K562 (cell line): ENCODE measurements around the gene ERICH2. TPM values are rescaled to one million over a fixed set of nuclear protein-coding genes. Genes with fewer than 3 reads are reported as not detected.

Source experiments
- ATF4 ChIP-seq: fragments of 450-650 bp; formaldehyde crosslinking; IDR thresholded peaks from 2 replicates; pipeline ENCODE4 v1.4.0; 2022; ENCODE audit warnings: mild to moderate bottlenecking, moderate library complexity
- CHD4 ChIP-seq: fragments of 200-600 bp; sonication (generic); IDR thresholded peaks from 3 replicates; pipeline ENCODE4 v1.6.1; 2012; ENCODE audit warnings: low read depth, mild to moderate bottlenecking, mixed read lengths, low read length, inconsistent platforms; ENCODE audit not compliant: insufficient read depth, insufficient replicate concordance, poor library complexity, severe bottlenecking
- HSF4 ChIP-seq: fragments of 250-450 bp; sonication (Bioruptor Pico); IDR thresholded peaks from 2 replicates; pipeline ENCODE4 v2.1.2; 2022; ENCODE audit warnings: mild to moderate bottlenecking, moderate library complexity, borderline replicate concordance
- ILK ChIP-seq: fragments of 450-650 bp; IDR thresholded peaks from 2 replicates; pipeline ENCODE4 v1.6.1; 2016; ENCODE audit warnings: missing genetic modification characterization, low read depth, mild to moderate bottlenecking, missing compliant biosample characterization, moderate library complexity, borderline replicate concordance
- JUNB ChIP-seq: fragments of 450-650 bp; formaldehyde crosslinking; conservative IDR thresholded peaks from 2 replicates; pipeline ENCODE4 v1.4.0; 2020; ENCODE audit warnings: mild to moderate bottlenecking
- KAT7 ChIP-seq: sonication (generic); formaldehyde crosslinking; IDR thresholded peaks from 2 replicates; pipeline ENCODE4 v1.8.0; 2022; ENCODE audit warnings: missing genetic modification reagents, mild to moderate bottlenecking, borderline replicate concordance
- L3MBTL2 ChIP-seq: fragments of 450-650 bp; IDR thresholded peaks from 2 replicates; pipeline ENCODE4 v1.6.1; 2016; ENCODE audit warnings: mild to moderate bottlenecking, moderate library complexity
- MCM7 ChIP-seq, 2 experiments: fragments of 450-650 bp; IDR thresholded peaks; 2 replicates each; pipeline ENCODE4 v1.6.1; 2016 to 2018
- NCOA1 ChIP-seq: fragments of 450-650 bp; IDR thresholded peaks from 2 replicates; pipeline ENCODE4 v1.6.1; 2016; ENCODE audit warnings: low read depth
- SUPT5H ChIP-seq: fragments of 450-650 bp; IDR thresholded peaks from 2 replicates; pipeline ENCODE4 v1.6.1; 2016
- TFAM ChIP-seq: fragments of 250-450 bp; sonication (Bioruptor Pico); conservative IDR thresholded peaks from 2 replicates; pipeline ENCODE4 v1.5.0; 2021; ENCODE audit warnings: mild to moderate bottlenecking, moderate library complexity
- USF1 ChIP-seq: sonication (generic); formaldehyde crosslinking; IDR thresholded peaks from 2 replicates; pipeline ENCODE4 v1.9.0; 2022; ENCODE audit warnings: mild to moderate bottlenecking, missing genetic modification reagents
- ZBTB17 ChIP-seq: fragments of 450-650 bp; formaldehyde crosslinking; IDR thresholded peaks from 2 replicates; pipeline ENCODE4 v1.4.0; 2020; ENCODE audit warnings: mild to moderate bottlenecking
- ZNF133 ChIP-seq: fragments of 250-450 bp; sonication (Bioruptor Pico); IDR thresholded peaks from 2 replicates; pipeline ENCODE4 v1.4.0; 2020; ENCODE audit warnings: mild to moderate bottlenecking
- ZNF280B ChIP-seq: fragments of 250-450 bp; sonication (Bioruptor Pico); IDR thresholded peaks from 2 replicates; pipeline ENCODE4 v1.5.1; 2021; ENCODE audit warnings: mild to moderate bottlenecking
- ZNF584 ChIP-seq: fragments of 200-800 bp; sonication (Bioruptor generic); IDR thresholded peaks from 2 replicates; pipeline ENCODE4 v1.6.1; 2016; ENCODE audit warnings: low read depth, mild to moderate bottlenecking, missing genetic modification characterization, missing compliant biosample characterization
- ZNF644 ChIP-seq: fragments of 200-800 bp; sonication (Bioruptor generic); IDR thresholded peaks from 2 replicates; pipeline ENCODE4 v1.6.1; 2016; ENCODE audit warnings: low read depth, missing genetic modification characterization, missing compliant biosample characterization
- polyA plus RNA-seq, 8 experiments: library from polyadenylated mRNA; depleted of rRNA in 4 of 8; stranded (reverse) in 5 of 8; unstranded in 3 of 8; fragments of >200 nt; fragmentation: Nextera tagmentation in 2 of 8; fragmentation: Illumina TruSeq in 1 of 8; extraction: Ambion mirVana in 2 of 8; extraction: Trizol in 1 of 8; gene quantifications; 2 replicates each; pipeline versions ENCODE4 v1.2.1 to v1.2.3, GENCODE V29; 2011 to 2014; ENCODE audit warnings: inconsistent platforms in 1 of 8, missing spikeins in 1 of 8
- total RNA-seq, 7 experiments: library from RNA; depleted of rRNA in 6 of 7; stranded (reverse); fragments of >200 nt in 6 of 7; fragmentation: Illumina TruSeq in 2 of 7; extraction: Trizol in 2 of 7; gene quantifications; 2 replicates each; pipeline versions ENCODE4 v1.2.1 to v1.2.3, GENCODE V29; 2011 to 2021; ENCODE audit warnings: low replicate concordance in 1 of 7
- TF ChIP-seq, protein P1 (sequence below), 2 experiments: fragments of 450-650 bp; IDR thresholded peaks; 2 replicates each; pipeline ENCODE4 v1.6.1; 2018; ENCODE audit warnings: mild to moderate bottlenecking in 2 of 2, low read depth in 1 of 2; ENCODE audit not compliant: partially characterized antibody in 2 of 2
- TF ChIP-seq, protein P2 (sequence below): fragments of 250-450 bp; sonication (Bioruptor Pico); IDR thresholded peaks from 2 replicates; pipeline ENCODE4 v1.5.0; 2021; ENCODE audit warnings: mild to moderate bottlenecking, borderline replicate concordance

ERICH2 gene
- total and polyA plus RNA-seq, 9 of the 15 experiments (the other 6 are each of a cell fraction or from before 2014, with no cell fraction given), result 0.85 to 2.4 (median 1.6) TPM

DNA sequence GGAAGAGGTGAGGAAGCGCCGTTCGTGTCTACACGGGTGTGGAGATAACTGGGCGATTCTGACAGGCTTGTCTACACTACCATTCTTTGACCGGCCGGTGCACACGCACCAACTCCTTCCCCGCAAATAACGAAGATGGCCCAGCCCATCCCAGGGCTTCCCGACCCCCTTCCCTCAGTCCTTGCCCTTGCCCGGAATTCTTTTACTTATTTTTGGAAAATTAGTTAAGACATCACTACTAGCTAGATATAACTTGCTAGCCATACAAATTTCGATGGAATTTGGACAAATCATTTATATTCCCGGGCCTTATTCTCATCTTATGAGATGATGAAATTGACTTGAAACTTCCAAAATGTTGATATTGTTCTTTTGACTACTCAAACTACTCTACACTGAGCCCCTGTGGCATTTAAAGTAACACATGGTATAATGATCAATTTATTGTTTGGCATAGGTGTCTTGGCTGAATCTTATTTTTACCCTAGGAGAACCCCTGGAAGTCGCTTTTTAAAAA is 1.3 kb downstream of the ERICH2 start (continued):
- no peak for TF ChIP-seq NCOA1
- 0 out of 2 replicates have a peak, but pooled peaks have one; percentile 37 for TF ChIP-seq SUPT5H
- no peak for TF ChIP-seq ZBTB17 (CRISPR knock-in tag)
- TF ChIP-seq ATF4, result peak; percentile 41; the same call in 1 of the 2 replicates
- TF ChIP-seq USF1 (CRISPR knock-in tag), result no peak
- TF ChIP-seq ZNF133, result no peak
- no peak for TF ChIP-seq ZNF280B
- TF ChIP-seq L3MBTL2, result 0 out of 2 replicates have a peak, but pooled peaks have one; percentile 27
- TF ChIP-seq ZNF644 (tag), result peak; percentile 40; the same call in 1 of the 2 replicates
- TF ChIP-seq ILK (tag), result no peak
- TF ChIP-seq, protein P1, sequence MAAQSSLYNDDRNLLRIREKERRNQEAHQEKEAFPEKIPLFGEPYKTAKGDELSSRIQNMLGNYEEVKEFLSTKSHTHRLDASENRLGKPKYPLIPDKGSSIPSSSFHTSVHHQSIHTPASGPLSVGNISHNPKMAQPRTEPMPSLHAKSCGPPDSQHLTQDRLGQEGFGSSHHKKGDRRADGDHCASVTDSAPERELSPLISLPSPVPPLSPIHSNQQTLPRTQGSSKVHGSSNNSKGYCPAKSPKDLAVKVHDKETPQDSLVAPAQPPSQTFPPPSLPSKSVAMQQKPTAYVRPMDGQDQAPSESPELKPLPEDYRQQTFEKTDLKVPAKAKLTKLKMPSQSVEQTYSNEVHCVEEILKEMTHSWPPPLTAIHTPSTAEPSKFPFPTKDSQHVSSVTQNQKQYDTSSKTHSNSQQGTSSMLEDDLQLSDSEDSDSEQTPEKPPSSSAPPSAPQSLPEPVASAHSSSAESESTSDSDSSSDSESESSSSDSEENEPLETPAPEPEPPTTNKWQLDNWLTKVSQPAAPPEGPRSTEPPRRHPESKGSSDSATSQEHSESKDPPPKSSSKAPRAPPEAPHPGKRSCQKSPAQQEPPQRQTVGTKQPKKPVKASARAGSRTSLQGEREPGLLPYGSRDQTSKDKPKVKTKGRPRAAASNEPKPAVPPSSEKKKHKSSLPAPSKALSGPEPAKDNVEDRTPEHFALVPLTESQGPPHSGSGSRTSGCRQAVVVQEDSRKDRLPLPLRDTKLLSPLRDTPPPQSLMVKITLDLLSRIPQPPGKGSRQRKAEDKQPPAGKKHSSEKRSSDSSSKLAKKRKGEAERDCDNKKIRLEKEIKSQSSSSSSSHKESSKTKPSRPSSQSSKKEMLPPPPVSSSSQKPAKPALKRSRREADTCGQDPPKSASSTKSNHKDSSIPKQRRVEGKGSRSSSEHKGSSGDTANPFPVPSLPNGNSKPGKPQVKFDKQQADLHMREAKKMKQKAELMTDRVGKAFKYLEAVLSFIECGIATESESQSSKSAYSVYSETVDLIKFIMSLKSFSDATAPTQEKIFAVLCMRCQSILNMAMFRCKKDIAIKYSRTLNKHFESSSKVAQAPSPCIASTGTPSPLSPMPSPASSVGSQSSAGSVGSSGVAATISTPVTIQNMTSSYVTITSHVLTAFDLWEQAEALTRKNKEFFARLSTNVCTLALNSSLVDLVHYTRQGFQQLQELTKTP (IDR thresholded peaks at IDR 0.05; ENCODE audit: low read depth in 1 of 2, partially characterized antibody in 2 of 2), result no peak
- TF ChIP-seq HSF4, result no peak
- TF ChIP-seq JUNB (CRISPR knock-in tag), result no peak
- no peak for TF ChIP-seq CHD4
- TF ChIP-seq, protein P2, sequence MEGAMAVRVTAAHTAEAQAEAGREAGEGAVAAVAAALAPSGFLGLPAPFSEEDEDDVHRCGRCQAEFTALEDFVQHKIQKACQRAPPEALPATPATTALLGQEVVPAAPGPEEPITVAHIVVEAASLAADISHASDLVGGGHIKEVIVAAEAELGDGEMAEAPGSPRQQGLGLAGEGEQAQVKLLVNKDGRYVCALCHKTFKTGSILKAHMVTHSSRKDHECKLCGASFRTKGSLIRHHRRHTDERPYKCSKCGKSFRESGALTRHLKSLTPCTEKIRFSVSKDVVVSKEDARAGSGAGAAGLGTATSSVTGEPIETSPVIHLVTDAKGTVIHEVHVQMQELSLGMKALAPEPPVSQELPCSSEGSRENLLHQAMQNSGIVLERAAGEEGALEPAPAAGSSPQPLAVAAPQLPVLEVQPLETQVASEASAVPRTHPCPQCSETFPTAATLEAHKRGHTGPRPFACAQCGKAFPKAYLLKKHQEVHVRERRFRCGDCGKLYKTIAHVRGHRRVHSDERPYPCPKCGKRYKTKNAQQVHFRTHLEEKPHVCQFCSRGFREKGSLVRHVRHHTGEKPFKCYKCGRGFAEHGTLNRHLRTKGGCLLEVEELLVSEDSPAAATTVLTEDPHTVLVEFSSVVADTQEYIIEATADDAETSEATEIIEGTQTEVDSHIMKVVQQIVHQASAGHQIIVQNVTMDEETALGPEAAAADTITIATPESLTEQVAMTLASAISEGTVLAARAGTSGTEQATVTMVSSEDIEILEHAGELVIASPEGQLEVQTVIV (CRISPR knock-in tag), result no peak
- TF ChIP-seq MCM7 (IDR thresholded peaks at IDR 0.05), result no peak
- peak; percentile 36; the same call in 1 of the 2 replicates for TF ChIP-seq KAT7 (CRISPR knock-in tag)
- TF ChIP-seq ZNF584 (CRISPR knock-in tag), result no peak
- no peak for TF ChIP-seq TFAM
